LNCAP (cell line): Measurements from ENCODE around the gene CREB5.

Experiments
- CTCF ChIP-seq: fragments of 450-650 bp; IDR thresholded peaks from 2 replicates; pipeline ENCODE4 v1.5.1; 2017; ENCODE audit warnings: mild to moderate bottlenecking

The CREB5 gene

GRCh38 chr7:28532181-28532580, 119.9 kb downstream of the CREB5 start:
- TF ChIP-seq CTCF: no peak

GRCh38 chr7:28533267-28533666, 120.9 kb downstream of the CREB5 start:
- no peak for TF ChIP-seq CTCF

GRCh38 chr7:28533731-28534531, 121.6 kb downstream of the CREB5 start:
- TF ChIP-seq CTCF: no peak

- TF ChIP-seq CTCF: peak; percentile 23; the same call in 1 of the 2 replicates
These were observed 123.9 kb downstream of the CREB5 start for GRCh38 chr7:28536259-28536658.

GRCh38 chr7:28539289-28539981, 127.1 kb downstream of the CREB5 start:
- no peak for TF ChIP-seq CTCF

GRCh38 chr7:28542410-28542809, 130.1 kb downstream of the CREB5 start:
- no peak for TF ChIP-seq CTCF

- no peak for TF ChIP-seq CTCF
These were observed 132.3 kb downstream of the CREB5 start for GRCh38 chr7:28544453-28545117.
